CD8-positive, alpha-beta memory T cell (primary cell): ENCODE results near the gene NAA80. TPM values are rescaled to one million over a fixed set of nuclear protein-coding genes. Genes with fewer than 3 reads are reported as not detected.
A peak's percentile ranks its signal among the peaks of the same experiment; 100 is the strongest.
"Not testable (repeated sequence)": the region's sequence is repeated elsewhere in the genome, so short reads cannot be mapped to it uniquely, and the experiment has no call there.

Experiments used
- CTCF ChIA-PET: fragments of 350-600 bp; sonication (Branson Sonifier 250); formaldehyde crosslinking; loops from one replicate; lab custom pipeline; 2021; ENCODE audit warnings: antibody characterized with exemption; lab: Charles Lee
- POLR2A ChIA-PET: fragments of 350-600 bp; sonication (Branson Sonifier 250); formaldehyde crosslinking; loops from one replicate; lab custom pipeline; 2021; ENCODE audit warnings: antibody characterized with exemption; lab: Charles Lee
- DNase-seq, 5 donors: peaks; one replicate each; pipeline versions ENCODE4 v3.0.0 to v3.0.0-alpha.2; 2020 to 2022; ENCODE audit warnings: mixed read lengths in 1 of 5
- H3K27ac ChIP-seq: one replicate; pipeline ENCODE4 v1.7.0; 2013; ENCODE audit warnings: low read depth, mild to moderate bottlenecking, low read length, moderate library complexity
- H3K27me3 ChIP-seq: 2 replicates; pipeline ENCODE4 v1.7.0; 2013; ENCODE audit warnings: low read length, mild to moderate bottlenecking; ENCODE audit not compliant: insufficient read depth, poor library complexity, severe bottlenecking
- H3K36me3 ChIP-seq: 2 replicates; pipeline ENCODE4 v1.7.0; 2013; ENCODE audit warnings: mild to moderate bottlenecking, low read length, moderate library complexity; ENCODE audit not compliant: insufficient read depth
- H3K4me1 ChIP-seq: 2 replicates; pipeline ENCODE4 v1.7.0; 2013; ENCODE audit warnings: mild to moderate bottlenecking, low read length, moderate library complexity; ENCODE audit not compliant: insufficient read depth
- H3K4me3 ChIP-seq: 2 replicates; pipeline ENCODE4 v1.7.0; 2013; ENCODE audit warnings: mild to moderate bottlenecking, low read length
- H3K9me3 ChIP-seq: 2 replicates; pipeline ENCODE4 v1.7.0; 2013; ENCODE audit warnings: mild to moderate bottlenecking, low read length
- H3K27ac Mint-ChIP-seq, 8 donors: one replicate each; pipeline ENCODE4 v1.8.0; 2020 to 2021; ENCODE audit warnings: mixed read lengths in 8 of 8, mild to moderate bottlenecking in 6 of 8, inconsistent platforms in 3 of 8, moderate library complexity in 3 of 8
- H3K27me3 Mint-ChIP-seq, 2 donors: one replicate each; pipeline ENCODE4 v1.8.0; 2020 to 2021; ENCODE audit warnings: mixed read lengths in 2 of 2, mild to moderate bottlenecking in 1 of 2, moderate library complexity in 1 of 2
- H3K36me3 Mint-ChIP-seq, 3 donors: one replicate each; pipeline ENCODE4 v1.8.0; 2020 to 2021; ENCODE audit warnings: mixed read lengths in 3 of 3, inconsistent platforms in 1 of 3, mild to moderate bottlenecking in 1 of 3
- H3K4me1 Mint-ChIP-seq, 3 donors: one replicate each; pipeline ENCODE4 v1.8.0; 2020 to 2021; ENCODE audit warnings: mixed read lengths in 3 of 3, inconsistent platforms in 1 of 3, mild to moderate bottlenecking in 1 of 3
- H3K4me3 Mint-ChIP-seq, 7 donors: one replicate each; pipeline ENCODE4 v1.8.0; 2020 to 2021; ENCODE audit warnings: mixed read lengths in 7 of 7, mild to moderate bottlenecking in 6 of 7, moderate library complexity in 4 of 7, inconsistent platforms in 2 of 7
- H3K9me3 Mint-ChIP-seq, 5 donors: one replicate each; pipeline ENCODE4 v1.8.0; 2020 to 2022; ENCODE audit warnings: mixed read lengths in 5 of 5, mild to moderate bottlenecking in 3 of 5, moderate library complexity in 2 of 5, inconsistent platforms in 1 of 5
- polyA plus RNA-seq: library from polyadenylated mRNA; unstranded; fragments of 300-500 nt; fragmentation: Illumina TruSeq; gene quantifications from one replicate; pipeline ENCODE4 v1.2.3, GENCODE V29; 2021
- total RNA-seq, 2 experiments: library from RNA; stranded (reverse); gene quantifications; one replicate each; pipeline ENCODE4 v1.2.3, GENCODE V29; 2021

Gene NAA80
- total and polyA plus RNA-seq, 3 experiments from 2014 or later = 17.3 to 19.3 (median 18.3) TPM

DNA sequence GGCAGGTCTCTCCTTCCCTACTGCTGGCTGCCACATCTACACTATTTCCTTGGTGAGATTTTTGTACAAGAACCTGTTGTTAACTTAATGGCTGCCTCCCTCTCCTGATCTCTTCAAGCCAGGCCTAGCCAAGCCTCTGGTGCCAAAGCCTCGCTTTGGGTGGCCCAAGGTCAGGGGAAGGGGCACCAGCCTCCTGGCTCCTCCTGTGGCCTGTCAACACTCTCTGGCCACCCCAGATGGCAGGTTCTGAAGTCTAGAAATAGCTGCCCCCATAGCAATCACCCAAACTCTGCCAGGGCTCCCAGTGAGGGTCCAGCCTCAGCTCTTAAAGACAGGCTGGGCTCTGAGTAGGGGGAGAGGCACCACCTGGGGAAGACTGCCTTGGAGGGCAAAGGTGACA is 11.9 kb downstream of the NAA80 start:
- Histone ChIP-seq H3K4me1 (peaks cover 15% of the 10 kb centered on the region), H3K27ac (no peak overlapping the region), H3K36me3 (peaks cover 6% of the 10 kb centered on the region), H3K9me3 (no peaks in the 10 kb centered on the region), H3K4me3 (no peak overlapping the region), H3K27me3 (no peaks in the 10 kb centered on the region)
- ChIA-PET CTCF (interaction anchor here (1.0 kb wide), 1 partner anchor 93 kb away, joined by 3 read pairs; no protein-coding TSS in a partner anchor), POLR2A (no interaction called here)
- Mint-ChIP-seq H3K9me3 (no peaks in the 10 kb centered on the region), H3K4me3 (peak overlapping the region in 1 of 7 donors; percentile 54), H3K4me1 (peaks cover 6 to 8% (median 7%) of the 10 kb centered on the region in 3 donors), H3K36me3 (peaks cover 0 to 44% (median 7%) of the 10 kb centered on the region in 3 donors), H3K27me3 (no peaks in the 10 kb centered on the region), H3K27ac (peak overlapping the region in 1 of 8 donors; percentile 48)
- no peak for DNase-seq

- POLR2A ChIA-PET = no interaction called here
- CTCF ChIA-PET = interaction anchor here (1.0 kb wide), 1 partner anchor 92 kb away, joined by 3 read pairs; no protein-coding TSS in a partner anchor
These were observed 12.6 kb downstream of the NAA80 start for GRCh38 chr3:50286322-50287227.

GRCh38 chr3:50284121-50284520 is 15.1 kb downstream of the NAA80 start:
- H3K4me1 Mint-ChIP-seq, H3K4me3 Mint-ChIP-seq, H3K27ac ChIP-seq, H3K4me1 ChIP-seq, H3K9me3 ChIP-seq, H3K27ac Mint-ChIP-seq, H3K36me3 ChIP-seq, H3K27me3 Mint-ChIP-seq, H3K27me3 ChIP-seq, H3K9me3 Mint-ChIP-seq, H3K4me3 ChIP-seq, DNase-seq: not testable (repeated sequence)
- POLR2A ChIA-PET = interaction anchor here (0.6 to 1.1 kb wide), 2 partner anchors 8 to 76 kb away, joined by 3 read pairs; partner anchors contain the start of gene IFRD2
- peaks cover 0 to 28% (median 7%) of the 10 kb centered on the region in 3 donors for H3K36me3 Mint-ChIP-seq
- CTCF ChIA-PET = interaction anchor here (1.0 to 1.7 kb wide), 2 partner anchors 14 to 24 kb away, joined by 3 to 5 read pairs; no protein-coding TSS in a partner anchor

More at GRCh38 chr3:50286322-50287227, 12.6 kb downstream of the NAA80 start:
- no peak overlapping the region for H3K4me3 Mint-ChIP-seq
- H3K9me3 Mint-ChIP-seq = no peaks in the 10 kb centered on the region
- Histone ChIP-seq H3K4me3 (no peak overlapping the region), H3K27me3 (no peaks in the 10 kb centered on the region), H3K9me3 (no peaks in the 10 kb centered on the region), H3K4me1 (peaks cover 12% of the 10 kb centered on the region), H3K27ac (no peak overlapping the region), H3K36me3 (peaks cover 6% of the 10 kb centered on the region)
- no peaks in the 10 kb centered on the region for H3K27me3 Mint-ChIP-seq
- H3K36me3 Mint-ChIP-seq = peaks cover 0 to 42% (median 7%) of the 10 kb centered on the region in 3 donors
- DNase-seq = no peak
- H3K27ac Mint-ChIP-seq = peak overlapping the region in 1 of 8 donors; percentile 26
- peaks cover 5 to 6% (median 6%) of the 10 kb centered on the region in 3 donors for H3K4me1 Mint-ChIP-seq

GRCh38 chr3:50279255-50280016 is 19.8 kb downstream of the NAA80 start:
- POLR2A ChIA-PET = interaction anchor here (0.5 to 1.4 kb wide), 2 partner anchors 39 to 44 kb away, joined by 3 to 4 read pairs; partner anchors contain the start of gene GNAI2
- peaks cover 19 to 22% of the 10 kb centered on the region in 2 donors for H3K27me3 Mint-ChIP-seq
- CTCF ChIA-PET = interaction anchor here (0.7 to 2.2 kb wide), 5 partner anchors 28 to 87 kb away, joined by 3 to 10 read pairs (median 4); no protein-coding TSS in a partner anchor
- peaks cover 15% of the 10 kb centered on the region for H3K4me1 ChIP-seq
- peaks cover 10 to 17% (median 14%) of the 10 kb centered on the region in 3 donors for H3K4me1 Mint-ChIP-seq
- H3K4me3 ChIP-seq = no peak overlapping the region
- H3K27ac Mint-ChIP-seq = no peak overlapping the region
- no peaks in the 10 kb centered on the region for H3K9me3 Mint-ChIP-seq
- no peaks in the 10 kb centered on the region for H3K9me3 ChIP-seq
- DNase-seq = no peak
- no peaks in the 10 kb centered on the region for H3K36me3 ChIP-seq
- no peaks in the 10 kb centered on the region for H3K36me3 Mint-ChIP-seq
- peaks cover 13% of the 10 kb centered on the region for H3K27me3 ChIP-seq
- no peak overlapping the region for H3K4me3 Mint-ChIP-seq
- H3K27ac ChIP-seq = no peak overlapping the region

DNA sequence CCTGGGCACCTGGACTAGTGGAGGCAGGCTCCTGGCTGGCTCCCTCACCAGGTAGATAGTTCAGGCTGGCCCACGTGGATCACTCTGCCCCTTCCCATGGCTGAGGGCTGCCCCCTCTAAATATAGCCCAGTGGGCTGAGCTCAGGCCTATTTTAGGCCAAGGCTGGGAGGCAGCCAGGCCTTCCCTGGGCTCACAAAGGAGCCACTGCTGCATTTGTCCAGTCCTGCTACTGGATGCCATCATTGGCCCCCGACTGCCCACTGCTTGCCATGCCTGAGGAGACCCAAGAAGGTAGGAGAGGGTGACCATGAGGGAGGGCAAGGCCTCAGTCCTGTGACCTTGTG is 20.4 kb downstream of the NAA80 start, which contains the start of gene LSMEM2:
Gene LSMEM2 (plus strand): TSS at position 208 of the 345 bp plus-strand sequence. CDS start 27 bp downstream, at position 235.
- ChIA-PET POLR2A (interaction anchor here (0.5 to 1.4 kb wide), 2 partner anchors 38 to 43 kb away, joined by 3 to 4 read pairs; partner anchors contain the start of gene GNAI2), CTCF (interaction anchor here (1.4 to 2.2 kb wide), 3 partner anchors 32 to 87 kb away, joined by 3 to 10 read pairs (median 10); no protein-coding TSS in a partner anchor)
- DNase-seq = no peak
- Histone ChIP-seq H3K27ac (no peak within 1 kb of the TSS), H3K4me1 (peaks cover 21% of the 10 kb centered on the region), H3K36me3 (no peaks in the 10 kb centered on the region), H3K9me3 (no peaks in the 10 kb centered on the region), H3K27me3 (peaks cover 19% of the 10 kb centered on the region), H3K4me3 (no peak within 1 kb of the TSS)
- Mint-ChIP-seq H3K4me1 (peaks cover 15 to 23% (median 19%) of the 10 kb centered on the region in 3 donors), H3K36me3 (no peaks in the 10 kb centered on the region), H3K9me3 (no peaks in the 10 kb centered on the region), H3K27ac (peak within 1 kb of the TSS in 1 of 8 donors; percentile 61), H3K4me3 (no peak within 1 kb of the TSS), H3K27me3 (peaks cover 24 to 28% of the 10 kb centered on the region in 2 donors)

- Histone ChIP-seq H3K27me3 (peaks cover 24% of the 10 kb centered on the region), H3K36me3 (no peaks in the 10 kb centered on the region), H3K27ac (no peak overlapping the region), H3K9me3 (no peaks in the 10 kb centered on the region), H3K4me3 (no peak overlapping the region), H3K4me1 (peaks cover 24% of the 10 kb centered on the region)
- Mint-ChIP-seq H3K4me3 (no peak overlapping the region), H3K27ac (peak overlapping the region in 1 of 8 donors; percentile 61), H3K27me3 (peaks cover 24 to 29% of the 10 kb centered on the region in 2 donors), H3K9me3 (no peaks in the 10 kb centered on the region), H3K4me1 (peaks cover 15 to 26% (median 19%) of the 10 kb centered on the region in 3 donors), H3K36me3 (no peaks in the 10 kb centered on the region)
- ChIA-PET CTCF (interaction anchor here (1.4 to 2.2 kb wide), 4 partner anchors 18 to 86 kb away, joined by 3 to 10 read pairs (median 6); no protein-coding TSS in a partner anchor), POLR2A (interaction anchor here (1.4 kb wide), 1 partner anchor 43 kb away, joined by 4 read pairs; the partner anchor contains the start of gene GNAI2)
- DNase-seq = no peak
These were observed 20.9 kb downstream of the NAA80 start for GRCh38 chr3:50278123-50278879.

DNA sequence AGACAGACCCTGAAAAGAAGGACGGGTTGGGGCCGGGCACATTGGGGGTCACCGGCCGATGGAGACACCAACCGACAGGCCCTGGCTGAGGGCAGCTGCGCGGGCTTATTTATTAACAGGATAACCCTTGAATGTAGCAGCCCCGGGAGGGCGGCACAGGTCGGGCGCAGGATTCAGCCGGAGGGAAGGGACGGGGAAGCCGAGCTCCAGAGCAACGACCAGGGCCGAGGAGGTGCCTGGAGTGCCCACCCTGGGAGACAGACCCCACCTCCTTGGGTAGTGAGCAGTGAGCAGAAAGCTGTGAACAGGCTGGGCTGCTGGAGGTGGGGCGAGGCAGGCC is 22.5 kb downstream of the NAA80 start:
- Histone ChIP-seq H3K36me3 (no peaks in the 10 kb centered on the region), H3K9me3 (no peaks in the 10 kb centered on the region), H3K4me3 (no peak overlapping the region), H3K4me1 (peaks cover 28% of the 10 kb centered on the region), H3K27me3 (peaks cover 28% of the 10 kb centered on the region), H3K27ac (no peak overlapping the region)
- peaks cover 20 to 32% (median 24%) of the 10 kb centered on the region in 3 donors for H3K4me1 Mint-ChIP-seq
- H3K4me3 Mint-ChIP-seq = no peak overlapping the region
- CTCF ChIA-PET = interaction anchor here (1.0 to 7.2 kb wide), 5 partner anchors 13 to 96 kb away, joined by 3 to 86 read pairs (median 3); no protein-coding TSS in a partner anchor
- no peak for DNase-seq
- no peaks in the 10 kb centered on the region for H3K36me3 Mint-ChIP-seq
- POLR2A ChIA-PET = no interaction called here
- H3K27ac Mint-ChIP-seq = no peak overlapping the region
- no peaks in the 10 kb centered on the region for H3K9me3 Mint-ChIP-seq
- H3K27me3 Mint-ChIP-seq = peaks cover 28 to 34% of the 10 kb centered on the region in 2 donors
